HG02885 (cell line): ENCODE data around the gene AIRE.
A peak's percentile ranks its signal among the peaks of the same experiment; 100 is the strongest.
"Not testable (repeated sequence)": the region's sequence is repeated elsewhere in the genome, so short reads cannot be mapped to it uniquely, and the experiment has no call there.

Experiments
- ATAC-seq: cut with Tn5 transposase; IDR thresholded peaks from one replicate; pipeline ENCODE4 v1.9.1; 2021; ENCODE audit warnings: mild to moderate bottlenecking; ENCODE audit not compliant: unreplicated experiment, poor library complexity

Gene AIRE

GRCh38 chr21:44333509-44334328, 48.0 kb downstream of the AIRE start:
- no peak for ATAC-seq

GRCh38 chr21:44334329-44335030, 48.8 kb downstream of the AIRE start:
- no peak for ATAC-seq

- ATAC-seq, result no peak
These were observed 49.8 kb downstream of the AIRE start for GRCh38 chr21:44335266-44336059.

- ATAC-seq, result no peak
These were observed 51.8 kb downstream of the AIRE start for GRCh38 chr21:44337449-44337848.

GRCh38 chr21:44337941-44338895, 52.5 kb downstream of the AIRE start:
- no peak for ATAC-seq

- ATAC-seq, result peak; percentile 89
These were observed 53.6 kb downstream of the AIRE start, which contains the start of gene CFAP410 for GRCh38 chr21:44338971-44339910. TSS of gene CFAP410 (minus strand) at chr21:44339390. CDS start at chr21:44339194, 196 bp downstream.

- not testable (repeated sequence) for ATAC-seq
These were observed 56.2 kb downstream of the AIRE start for GRCh38 chr21:44341726-44342458.

- not testable (repeated sequence) for ATAC-seq
These were observed 57.3 kb downstream of the AIRE start for GRCh38 chr21:44342981-44343380.

- ATAC-seq, result no peak
These were observed 59.0 kb downstream of the AIRE start for GRCh38 chr21:44344541-44345183.

- no peak for ATAC-seq
These were observed 59.8 kb downstream of the AIRE start for GRCh38 chr21:44345495-44345894.

GRCh38 chr21:44347911-44348451, 62.3 kb downstream of the AIRE start:
- no peak for ATAC-seq
